Heart left ventricle (tissue), 16 donors: Measurements from ENCODE around the gene TRERF1. TPM values are rescaled to one million over a fixed set of nuclear protein-coding genes. Genes with fewer than 3 reads are reported as not detected.

Experiments
- ATAC-seq, 4 donors: fragments of 200-7000 bp; cut with Tn5 transposase; one replicate each; pipeline ENCODE4 v1.9.1; 2020 to 2022; ENCODE audit warnings: moderate library complexity in 4 of 4, mild to moderate bottlenecking in 3 of 4, moderate number of reproducible peaks in 1 of 4
- DNase-seq, 5 donors: peaks; one replicate each; pipeline ENCODE4 v3.0.0-alpha.2; 2020
- H3K27ac ChIP-seq, 12 donors: fragments of 200-600 bp; sonication (generic) in 4 of 12; one replicate each; pipeline versions ENCODE4 v1.5.0 to v1.8.0; 2016 to 2022; ENCODE audit warnings: mild to moderate bottlenecking in 2 of 12
- H3K27me3 ChIP-seq, 9 donors: fragments of 200-600 bp; sonication (generic) in 2 of 9; one replicate each; pipeline versions ENCODE4 v1.5.1 to v1.8.0; 2016 to 2022; ENCODE audit warnings: mild to moderate bottlenecking in 3 of 9
- H3K36me3 ChIP-seq, 9 donors: fragments of 200-600 bp; sonication (generic) in 2 of 9; one replicate each; pipeline versions ENCODE4 v1.5.0 to v1.8.0; 2018 to 2022; ENCODE audit warnings: mild to moderate bottlenecking in 2 of 9
- H3K4me1 ChIP-seq, 12 donors: fragments of 200-600 bp; sonication (generic) in 4 of 12; one replicate each; pipeline versions ENCODE4 v1.5.0 to v1.8.0; 2016 to 2022; ENCODE audit warnings: mild to moderate bottlenecking in 3 of 12
- H3K4me3 ChIP-seq, 12 donors: fragments of 200-600 bp; sonication (generic) in 4 of 12; one replicate each; pipeline versions ENCODE4 v1.5.0 to v1.8.0; 2017 to 2022; ENCODE audit warnings: mild to moderate bottlenecking in 9 of 12, moderate library complexity in 4 of 12
- H3K9me3 ChIP-seq, 12 donors: fragments of 200-600 bp; sonication (generic) in 4 of 12; one replicate each; pipeline versions ENCODE4 v1.5.0 to v1.8.0; 2016 to 2022; ENCODE audit warnings: mild to moderate bottlenecking in 1 of 12
- POLR2A ChIP-seq, 2 donors: fragments of 450-650 bp; IDR thresholded peaks; one replicate each; pipeline ENCODE4 v1.6.1; 2017; ENCODE audit warnings: antibody characterized with exemption in 2 of 2, mild to moderate bottlenecking in 2 of 2, moderate library complexity in 2 of 2
- WGBS, 4 donors: extraction: QIAGEN DNeasy Blood & Tissue Kit in 2 of 4; methylation state at CpG; one replicate each; pipeline versions ENCODE4 v1.1.5 to v1.1.7; 2013 to 2018; 5-methylcytosine and 5-hydroxymethylcytosine counted together
- intact Hi-C, 10 donors: fragments of 100-400 bp; cut with DNase I; formaldehyde crosslinking; loops; one replicate each; pipeline versions ENCODE4 v1.11.1 to v1.14.2; 2022
- polyA plus RNA-seq, 2 donors: library from polyadenylated mRNA; stranded (reverse); fragments of 200-250 nt; gene quantifications; one replicate each; pipeline ENCODE4 v1.2.3, GENCODE V29; 2013
- total RNA-seq, 9 donors: library from RNA; depleted of rRNA in 2 of 9; stranded (reverse); fragments of >200 nt in 2 of 9; fragmentation: NEBNext Ultra II Directional in 3 of 9; extraction: Animal tissue kit (Norgen Biotek cat#: 25700) in 3 of 9; gene quantifications; one replicate each; pipeline versions ENCODE4 v1.1.0 to v1.2.4, GENCODE V29; 2016 to 2023
- TF ChIP-seq, protein P1 (sequence below), 12 donors: fragments of 200-600 bp; sonication (generic) in 4 of 12; IDR thresholded peaks; one replicate each; pipeline versions ENCODE4 v1.5.0 to v1.8.0; 2018 to 2022; ENCODE audit warnings: antibody characterized with exemption in 12 of 12, mild to moderate bottlenecking in 5 of 12
- donor health status: ischemic (EF 13 %, LVEDD 7.1; RV severe dilation, severe dysfunction).
- donor health status: healthy with polysubstance abuse.
- donor health status: DM: no; HTN: yes; CAD: no.
- donor health status: DM: no; HTN: no; CAD: no.
- donor health status: ischemic (EF 25% LVEDD 6.9; RV normal size, moderate dysfunction).
- donor health status: ischemic (EF 25% LVEDD 5.7; RV mildly dilated, moderate dysfunction).
- donor health status: healthy.
- donor health status: DM: yes; HTN: yes; CAD: no.
- donor health status: ischemic (EF 35%, LVEDD 5.7; RV mildly dilated, moderate dysfunction).
- donor health status: nonischemic (EF 11% LVEDD 7.7; RV severe dilation, severe dysfunction).
- donor health status: DM: yes; HTN: yes; CAD: no.
- donor health status: PGD.
- donor health status: ischemic (EF 29% LVEDD 5.4; RV normal size, mild dysfunction).
- donor health status: nonischemic (EF 23%, LVEDD 6.1; RV moderate dilation, normal function).

The TRERF1 gene
- total and polyA plus RNA-seq, 11 donors = 0.53 to 4.5 (median 1.5) TPM

DNA sequence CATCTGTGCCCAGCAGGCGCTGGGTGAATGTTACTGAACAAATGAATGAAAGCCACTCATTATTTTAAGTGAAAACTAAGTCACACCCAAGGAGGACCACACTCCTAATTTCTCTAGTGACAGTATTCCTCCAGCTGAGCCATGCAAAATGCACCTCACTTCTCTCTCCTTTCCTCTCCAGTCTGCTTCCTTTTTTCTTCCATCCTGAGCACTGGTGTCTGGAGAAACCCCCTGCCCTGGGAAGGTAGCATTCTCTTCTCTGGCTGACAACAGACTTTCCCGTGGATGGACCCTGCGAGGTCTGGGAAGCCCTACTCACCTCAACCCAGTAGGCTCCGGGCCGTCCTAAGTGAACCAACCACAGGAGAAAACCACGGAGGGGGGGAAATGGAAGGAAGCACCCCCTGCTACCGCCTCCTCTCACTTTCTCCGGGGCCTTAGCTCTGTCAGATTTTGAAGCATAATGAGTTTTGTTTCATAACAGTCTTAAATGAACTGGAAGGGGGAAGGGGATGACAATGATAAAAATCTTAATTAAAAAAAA is 22.6 kb downstream of the TRERF1 start:
- DNase-seq = no peak

DNA sequence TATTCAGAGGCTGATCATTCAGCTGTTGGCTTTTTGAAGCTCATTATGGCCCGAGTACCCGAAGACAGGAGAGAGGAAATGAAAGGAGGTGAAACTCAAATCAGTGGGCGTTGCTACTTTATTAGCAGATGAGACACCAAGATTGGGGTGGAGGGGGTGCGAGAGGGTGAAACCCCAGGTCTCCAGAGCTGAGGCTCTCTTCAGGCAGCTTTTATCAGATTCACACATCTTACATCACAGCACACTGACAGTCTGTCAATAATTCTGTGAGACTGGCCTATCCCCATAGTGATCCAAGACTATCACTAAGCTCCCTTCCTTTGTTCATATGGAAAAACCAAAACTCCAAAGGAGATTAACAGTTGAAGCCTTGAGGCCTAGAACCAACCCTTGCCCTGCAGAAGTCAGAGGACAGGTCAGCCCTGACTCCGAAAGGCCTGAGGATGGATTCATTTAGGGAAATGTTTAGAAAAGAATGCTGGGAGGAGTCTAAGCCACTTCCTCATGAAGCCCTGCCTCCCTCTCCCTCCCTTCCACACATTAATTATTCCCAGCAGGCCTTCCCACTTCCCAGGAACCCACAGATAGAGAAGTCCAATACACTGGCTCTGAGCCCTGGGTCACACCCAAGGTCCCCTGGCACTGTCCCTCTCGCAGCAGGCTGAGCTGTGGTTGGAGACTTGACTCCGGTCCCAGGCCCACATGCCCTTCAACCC is 23.2 kb downstream of the TRERF1 start:
- WGBS, 4 donors = 44 to 61% (median 51%) methylated on average over 7 of the region's 7 CpGs

More for the DNA sequence above, 22.6 kb downstream of the TRERF1 start:
- peaks cover 0 to 7% (median 0%) of the 10 kb centered on the region in 9 donors for H3K36me3 ChIP-seq
- ATAC-seq = peak in 1 of 4 donors; percentile 11
- H3K9me3 ChIP-seq = peaks cover 0 to 14% (median 4%) of the 10 kb centered on the region in 12 donors
- H3K27ac ChIP-seq = peak overlapping the region in 10 of 12 donors; percentile 21 to 80 (median 52)
- TF ChIP-seq, protein P1, sequence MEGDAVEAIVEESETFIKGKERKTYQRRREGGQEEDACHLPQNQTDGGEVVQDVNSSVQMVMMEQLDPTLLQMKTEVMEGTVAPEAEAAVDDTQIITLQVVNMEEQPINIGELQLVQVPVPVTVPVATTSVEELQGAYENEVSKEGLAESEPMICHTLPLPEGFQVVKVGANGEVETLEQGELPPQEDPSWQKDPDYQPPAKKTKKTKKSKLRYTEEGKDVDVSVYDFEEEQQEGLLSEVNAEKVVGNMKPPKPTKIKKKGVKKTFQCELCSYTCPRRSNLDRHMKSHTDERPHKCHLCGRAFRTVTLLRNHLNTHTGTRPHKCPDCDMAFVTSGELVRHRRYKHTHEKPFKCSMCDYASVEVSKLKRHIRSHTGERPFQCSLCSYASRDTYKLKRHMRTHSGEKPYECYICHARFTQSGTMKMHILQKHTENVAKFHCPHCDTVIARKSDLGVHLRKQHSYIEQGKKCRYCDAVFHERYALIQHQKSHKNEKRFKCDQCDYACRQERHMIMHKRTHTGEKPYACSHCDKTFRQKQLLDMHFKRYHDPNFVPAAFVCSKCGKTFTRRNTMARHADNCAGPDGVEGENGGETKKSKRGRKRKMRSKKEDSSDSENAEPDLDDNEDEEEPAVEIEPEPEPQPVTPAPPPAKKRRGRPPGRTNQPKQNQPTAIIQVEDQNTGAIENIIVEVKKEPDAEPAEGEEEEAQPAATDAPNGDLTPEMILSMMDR (IDR thresholded peaks at IDR 0.05) = no peak
- no peak for TF ChIP-seq POLR2A (IDR thresholded peaks at IDR 0.05)
- H3K4me3 ChIP-seq = no peak overlapping the region
- 53 to 71% (median 64%) methylated on average over 8 of the region's 8 CpGs for WGBS, 4 donors
- peaks cover 0 to 26% (median 18%) of the 10 kb centered on the region in 12 donors for H3K4me1 ChIP-seq
- no peaks in the 10 kb centered on the region for H3K27me3 ChIP-seq
- intact Hi-C loops = no loop called here

DNA sequence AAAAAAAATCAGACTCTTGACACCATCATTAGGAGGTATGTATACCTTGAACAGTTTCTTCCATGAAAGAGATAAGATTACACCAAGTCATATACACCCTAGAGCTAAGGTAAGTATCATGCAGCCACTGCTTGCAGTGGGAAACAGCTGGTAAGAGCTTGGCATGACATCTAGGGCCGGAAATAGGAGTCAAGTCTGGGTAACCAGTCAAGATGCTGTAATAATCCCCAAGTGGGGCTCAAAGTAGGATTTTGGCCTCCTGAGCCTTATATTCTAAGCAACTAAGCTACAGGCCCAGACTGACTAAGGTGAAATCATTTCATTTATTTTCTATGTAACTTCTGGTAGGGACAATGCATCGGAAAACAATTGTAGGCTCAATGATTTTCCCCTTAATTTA is 23.9 kb downstream of the TRERF1 start:
- Histone ChIP-seq H3K27ac (peak overlapping the region in 7 of 12 donors; percentile 26 to 80 (median 48)), H3K4me3 (no peak overlapping the region)

More for the DNA sequence above, 23.2 kb downstream of the TRERF1 start:
- DNase-seq (peak; percentile 39 to 76 (median 65)), ATAC-seq (peak; percentile 42 to 94 (median 90))
- Histone ChIP-seq H3K4me3 (no peak overlapping the region), H3K36me3 (peaks cover 0 to under 1% (median 0%) of the 10 kb centered on the region in 9 donors), H3K4me1 (peaks cover 0 to 26% (median 18%) of the 10 kb centered on the region in 12 donors), H3K27ac (peak overlapping the region in 11 of 12 donors; percentile 18 to 80 (median 44)), H3K9me3 (peaks cover 0 to 8% (median 0%) of the 10 kb centered on the region in 12 donors), H3K27me3 (no peaks in the 10 kb centered on the region)
- intact Hi-C loops = no loop called here
- no peak for TF ChIP-seq POLR2A (IDR thresholded peaks at IDR 0.05)
- TF ChIP-seq, protein P1 (IDR thresholded peaks at IDR 0.05) = no peak

DNA sequence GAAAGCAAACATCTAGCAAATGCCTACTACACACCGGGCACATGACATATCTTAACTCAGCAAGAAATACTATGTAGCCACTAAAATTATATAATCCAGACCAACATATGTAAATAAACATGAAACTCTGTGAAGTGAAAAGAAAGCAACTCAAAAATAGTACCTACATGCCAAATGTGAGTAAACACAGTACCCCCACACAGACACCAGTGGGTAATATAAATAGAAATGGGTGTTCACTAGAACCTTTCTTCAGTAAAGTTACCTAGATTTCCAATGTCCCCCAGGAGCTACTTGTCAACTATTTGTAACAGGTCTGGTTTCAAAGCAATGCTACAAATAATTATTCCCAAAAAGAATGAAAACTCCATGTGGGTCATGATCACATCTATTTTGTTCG is 25.5 kb downstream of the TRERF1 start:
- no peaks in the 10 kb centered on the region for H3K27me3 ChIP-seq
- TF ChIP-seq, protein P1 (IDR thresholded peaks at IDR 0.05) = no peak
- TF ChIP-seq POLR2A (IDR thresholded peaks at IDR 0.05) = no peak
- H3K4me3 ChIP-seq = no peak overlapping the region
- intact Hi-C loops = no loop called here
- no peak overlapping the region for H3K27ac ChIP-seq
- no peaks in the 10 kb centered on the region for H3K9me3 ChIP-seq
- peaks cover 0 to 26% (median 18%) of the 10 kb centered on the region in 12 donors for H3K4me1 ChIP-seq
- ATAC-seq (no peak), DNase-seq (no peak)
- H3K36me3 ChIP-seq = no peaks in the 10 kb centered on the region
- 94 to 96% (median 95%) methylated on average over 2 of the region's 2 CpGs for WGBS, 4 donors

More for the DNA sequence above, 23.9 kb downstream of the TRERF1 start:
- ATAC-seq (no peak), DNase-seq (no peak)
- 70 to 87% (median 80%) methylated on average over 2 of the region's 2 CpGs for WGBS, 4 donors
- no peaks in the 10 kb centered on the region for H3K36me3 ChIP-seq
- TF ChIP-seq, protein P1 (IDR thresholded peaks at IDR 0.05) = no peak
- no peak for TF ChIP-seq POLR2A (IDR thresholded peaks at IDR 0.05)
- H3K9me3 ChIP-seq = peaks cover 0 to 2% (median 0%) of the 10 kb centered on the region in 12 donors
- intact Hi-C loops = no loop called here
- peaks cover 0 to 26% (median 18%) of the 10 kb centered on the region in 12 donors for H3K4me1 ChIP-seq
- no peaks in the 10 kb centered on the region for H3K27me3 ChIP-seq
